SK-N-SH (cell line): ENCODE data around the gene DIS3L2. TPM values are rescaled to one million over a fixed set of nuclear protein-coding genes. Genes with fewer than 3 reads are reported as not detected.

Experiments
- CTCF ChIA-PET: fragments of 300-600, 350-600 bp; formaldehyde crosslinking; extraction: SDS; loops from one replicate; lab custom pipeline; 2021; lab: Yijun Ruan, JAX
- POLR2A ChIA-PET: fragments of 350-600 bp; sonication (Branson Sonifier 250); formaldehyde crosslinking; extraction: SDS; loops from one replicate; lab custom pipeline; 2020; ENCODE audit warnings: antibody characterized with exemption, inconsistent platforms; lab: Yijun Ruan, JAX
- DNase-seq: peaks from one replicate; pipeline ENCODE4 v3.0.0; 2012
- H2AFZ ChIP-seq: fragments of 200-600 bp; sonication (generic); 2 replicates; pipeline ENCODE4 v1.8.1; 2016; ENCODE audit warnings: antibody characterized with exemption, mild to moderate bottlenecking, low read depth
- H3F3A ChIP-seq: fragments of 200-600 bp; sonication (generic); replicated peaks from 2 replicates; pipeline ENCODE3; 2016; ENCODE audit warnings: antibody characterized with exemption, mild to moderate bottlenecking; ENCODE audit not compliant: insufficient read depth
- H3K27ac ChIP-seq, 2 experiments: fragments of 200-500 bp in 1 of 2; fragments of 200-600 bp in 1 of 2; sonication (Bioruptor generic) in 1 of 2; sonication (generic), shearing (Covaris generic) in 1 of 2; 2 replicates each; pipeline versions ENCODE4 v1.5.1 to v1.6.1; 2014 to 2016; ENCODE audit warnings: low read depth in 2 of 2, inconsistent platforms in 1 of 2, low read length in 1 of 2, mild to moderate bottlenecking in 1 of 2, mixed read lengths in 1 of 2
- H3K27me3 ChIP-seq: fragments of 200-600 bp; sonication (generic), shearing (Covaris generic); 2 replicates; pipeline ENCODE4 v1.6.1; 2016; ENCODE audit warnings: mixed run types; ENCODE audit not compliant: insufficient read depth
- H3K36me3 ChIP-seq, 2 experiments: fragments of 200-500 bp in 1 of 2; fragments of 200-600 bp in 1 of 2; sonication (Bioruptor generic) in 1 of 2; sonication (generic) in 1 of 2; replicated peaks in 1 of 2; 2 replicates each; pipeline versions ENCODE3 to v1.5.1; 2014 to 2016; ENCODE audit warnings: low read length in 1 of 2, mild to moderate bottlenecking in 1 of 2; ENCODE audit not compliant: insufficient read depth in 2 of 2, control insufficient read depth in 1 of 2
- H3K4me1 ChIP-seq, 2 experiments: fragments of 200-500 bp in 1 of 2; fragments of 200-600 bp in 1 of 2; sonication (Bioruptor generic) in 1 of 2; sonication (generic), shearing (Covaris generic) in 1 of 2; 2 replicates each; pipeline versions ENCODE4 v1.5.1 to v1.6.1; 2014 to 2016; ENCODE audit warnings: low read depth in 1 of 2, low read length in 1 of 2, mixed run types in 1 of 2; ENCODE audit not compliant: insufficient read depth in 2 of 2, control insufficient read depth in 1 of 2
- H3K4me2 ChIP-seq: fragments of 200-600 bp; sonication (generic), shearing (Covaris generic); 2 replicates; pipeline ENCODE4 v1.6.1; 2017; ENCODE audit warnings: mixed run types
- H3K4me3 ChIP-seq, 2 experiments: fragments of 200-500 bp in 1 of 2; fragments of 200-600 bp in 1 of 2; sonication (Bioruptor generic) in 1 of 2; sonication (generic), shearing (Covaris generic) in 1 of 2; 2 replicates each; pipeline versions ENCODE4 v1.5.1 to v1.8.1; 2014 to 2016; ENCODE audit warnings: low read depth in 2 of 2, inconsistent platforms in 1 of 2, low read length in 1 of 2, mild to moderate bottlenecking in 1 of 2, mixed read lengths in 1 of 2, moderate library complexity in 1 of 2
- H3K79me2 ChIP-seq: fragments of 200-600 bp; sonication (generic); 2 replicates; pipeline ENCODE4 v1.8.1; 2017; ENCODE audit warnings: mild to moderate bottlenecking; ENCODE audit not compliant: insufficient read depth
- H3K9ac ChIP-seq: fragments of 200-600 bp; sonication (generic); 2 replicates; pipeline ENCODE4 v1.6.1; 2017; ENCODE audit warnings: mixed run types
- H3K9me2 ChIP-seq: fragments of 200-600 bp; sonication (generic); 2 replicates; pipeline ENCODE4 v1.6.1; 2017; ENCODE audit warnings: mixed run types
- H3K9me3 ChIP-seq: fragments of 200-600 bp; sonication (generic); 2 replicates; pipeline ENCODE4 v1.6.1; 2017; ENCODE audit warnings: mixed run types, mild to moderate bottlenecking, moderate library complexity
- H4K20me1 ChIP-seq: fragments of 200-600 bp; sonication (generic); 2 replicates; pipeline ENCODE4 v1.6.1; 2017; ENCODE audit warnings: mild to moderate bottlenecking, mixed run types; ENCODE audit not compliant: insufficient read depth
- FOSL2 ChIP-seq: IDR thresholded peaks from 2 replicates; pipeline ENCODE4 v1.4.0; 2012; ENCODE audit warnings: low read depth, mild to moderate bottlenecking, moderate library complexity, borderline replicate concordance
- FOXM1 ChIP-seq: IDR thresholded peaks from 2 replicates; pipeline ENCODE4 v1.4.0; 2012; ENCODE audit warnings: low read depth, mild to moderate bottlenecking
- JUND ChIP-seq: IDR thresholded peaks from 2 replicates; pipeline ENCODE4 v1.4.0; 2012
- MXI1 ChIP-seq: IDR thresholded peaks from 2 replicates; pipeline ENCODE4 v1.6.1; 2012; ENCODE audit warnings: mild to moderate bottlenecking, low read depth, low read length, improper control_type of control experiment
- NFIC ChIP-seq: IDR thresholded peaks from 2 replicates; pipeline ENCODE4 v1.4.0; 2012; ENCODE audit warnings: borderline replicate concordance
- NRF1 ChIP-seq: IDR thresholded peaks from 2 replicates; pipeline ENCODE4 v1.6.1; 2012; ENCODE audit warnings: low read depth, mild to moderate bottlenecking, low read length
- RXRA ChIP-seq: IDR thresholded peaks from 2 replicates; pipeline ENCODE4 v1.4.0; 2012; ENCODE audit warnings: low read depth, mild to moderate bottlenecking, borderline replicate concordance
- TCF12 ChIP-seq: IDR thresholded peaks from 2 replicates; pipeline ENCODE4 v1.4.0; 2012
- YY1 ChIP-seq: IDR thresholded peaks from 2 replicates; pipeline ENCODE4 v1.4.0; 2012; ENCODE audit warnings: low read depth, mild to moderate bottlenecking
- WGBS: methylation state at CpG from one replicate; pipeline ENCODE4 v1.1.6; 2017; ENCODE audit warnings: low lambda C conversion rate; 5-methylcytosine and 5-hydroxymethylcytosine counted together
- polyA plus RNA-seq, 3 experiments: library from polyadenylated mRNA; depleted of rRNA; stranded (reverse); fragments of >200 nt; gene quantifications; 2 replicates each; pipeline ENCODE4 v1.2.3, GENCODE V29; 2012
- TF ChIP-seq, protein P1 (sequence below): fragments of 200-600 bp; sonication (generic); IDR thresholded peaks from 2 replicates; pipeline ENCODE4 v1.6.1; 2017; ENCODE audit warnings: antibody characterized with exemption, mild to moderate bottlenecking, moderate library complexity
- TF ChIP-seq, protein P2 (sequence below): fragments of 150-350 bp; IDR thresholded peaks from 2 replicates; pipeline ENCODE4 v1.6.1; 2017; ENCODE audit warnings: antibody characterized with exemption, low read length, low read depth, borderline replicate concordance

Gene DIS3L2
- polyA plus RNA-seq, 1 of the 3 experiments (the other 2 are of a cell fraction), result 17.9 TPM

DNA sequence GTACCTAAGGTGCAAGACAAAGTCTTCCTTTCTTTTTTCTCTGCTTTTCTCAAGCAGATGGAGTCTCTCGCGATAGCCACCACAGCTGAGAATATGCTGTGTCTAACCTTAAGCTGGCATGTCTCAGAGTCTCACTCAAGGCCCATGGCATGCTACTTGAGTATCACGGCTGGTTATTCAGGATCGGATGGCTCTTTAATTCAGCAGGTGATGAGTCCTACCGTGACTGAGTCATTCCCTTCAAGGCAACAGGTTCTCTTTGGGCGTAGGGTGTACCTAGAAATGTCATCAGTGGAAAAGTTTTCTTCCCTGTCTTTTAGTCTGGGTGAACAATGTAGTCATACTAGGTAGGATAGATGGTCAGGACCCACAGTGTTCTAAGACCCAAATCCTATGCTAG is 136.2 kb downstream of the DIS3L2 start:
- Histone ChIP-seq H3K4me3 (no peak overlapping the region), H3K9me3 (0 out of 2 replicates have a peak, but pooled peaks cover 5% of the 10 kb centered on the region), H3K27ac (no peak overlapping the region), H3K9me2 (no peaks in the 10 kb centered on the region), H3K27me3 (no peaks in the 10 kb centered on the region), H3K9ac (no peak overlapping the region), H3K4me1 (no peaks in the 10 kb centered on the region), H3F3A (no peaks in the 10 kb centered on the region), H2AFZ (no peak overlapping the region), H3K79me2 (no peaks in the 10 kb centered on the region; the same call in none of the 2 replicates), H3K36me3 (peaks cover 0 to 16% of the 10 kb centered on the region in 2 experiments), H4K20me1 (no peaks in the 10 kb centered on the region), H3K4me2 (no peak overlapping the region)
- ChIA-PET CTCF (interaction anchor here (0.6 kb wide), 1 partner anchor 48 kb away, joined by 3 read pairs; no protein-coding TSS in a partner anchor), POLR2A (no interaction called here)
- no peak for DNase-seq
- WGBS, result 86% methylated on average over 5 of the region's 6 CpGs
- TF ChIP-seq, protein P1, sequence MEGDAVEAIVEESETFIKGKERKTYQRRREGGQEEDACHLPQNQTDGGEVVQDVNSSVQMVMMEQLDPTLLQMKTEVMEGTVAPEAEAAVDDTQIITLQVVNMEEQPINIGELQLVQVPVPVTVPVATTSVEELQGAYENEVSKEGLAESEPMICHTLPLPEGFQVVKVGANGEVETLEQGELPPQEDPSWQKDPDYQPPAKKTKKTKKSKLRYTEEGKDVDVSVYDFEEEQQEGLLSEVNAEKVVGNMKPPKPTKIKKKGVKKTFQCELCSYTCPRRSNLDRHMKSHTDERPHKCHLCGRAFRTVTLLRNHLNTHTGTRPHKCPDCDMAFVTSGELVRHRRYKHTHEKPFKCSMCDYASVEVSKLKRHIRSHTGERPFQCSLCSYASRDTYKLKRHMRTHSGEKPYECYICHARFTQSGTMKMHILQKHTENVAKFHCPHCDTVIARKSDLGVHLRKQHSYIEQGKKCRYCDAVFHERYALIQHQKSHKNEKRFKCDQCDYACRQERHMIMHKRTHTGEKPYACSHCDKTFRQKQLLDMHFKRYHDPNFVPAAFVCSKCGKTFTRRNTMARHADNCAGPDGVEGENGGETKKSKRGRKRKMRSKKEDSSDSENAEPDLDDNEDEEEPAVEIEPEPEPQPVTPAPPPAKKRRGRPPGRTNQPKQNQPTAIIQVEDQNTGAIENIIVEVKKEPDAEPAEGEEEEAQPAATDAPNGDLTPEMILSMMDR, result no peak
- TF ChIP-seq NRF1, result no peak

DNA sequence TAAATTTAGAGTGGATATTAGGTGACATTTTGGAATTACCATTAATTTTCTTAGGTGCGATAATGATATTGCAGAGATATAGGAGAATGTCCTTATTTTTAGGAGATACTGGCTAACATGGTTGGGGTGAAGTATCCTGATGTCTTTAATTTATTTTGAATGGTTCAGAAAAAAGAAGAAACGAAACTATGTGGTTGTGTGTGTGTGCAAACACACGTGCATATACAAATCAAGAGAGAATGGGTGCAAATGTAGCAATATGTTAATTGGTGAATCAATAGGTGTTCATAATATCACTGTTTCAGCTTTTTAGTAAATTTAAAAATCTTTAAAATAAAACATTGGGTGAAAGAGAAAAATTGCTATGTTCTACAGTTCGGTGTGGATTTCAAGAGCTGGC is 140.9 kb downstream of the DIS3L2 start:
- H3K36me3 ChIP-seq, result peaks cover 0 to 3% of the 10 kb centered on the region in 2 experiments
- no peaks in the 10 kb centered on the region for H3F3A ChIP-seq
- H3K9me2 ChIP-seq, result no peaks in the 10 kb centered on the region
- no peaks in the 10 kb centered on the region for H4K20me1 ChIP-seq
- ChIA-PET CTCF (interaction anchor here (0.9 to 2.0 kb wide), 3 partner anchors 17 to 177 kb away, joined by 3 to 8 read pairs (median 3); partner anchors contain the start of gene NPPC), POLR2A (no interaction called here)
- no peak overlapping the region for H2AFZ ChIP-seq
- no peak overlapping the region for H3K4me2 ChIP-seq
- no peak for DNase-seq
- WGBS, result 97% methylated on average over 4 of the region's 4 CpGs
- H3K27me3 ChIP-seq, result no peaks in the 10 kb centered on the region
- TF ChIP-seq YY1, result no peak
- no peak for TF ChIP-seq FOSL2
- no peak for TF ChIP-seq FOXM1
- TF ChIP-seq TCF12, result no peak
- TF ChIP-seq, protein P1, result no peak
- TF ChIP-seq, protein P2, sequence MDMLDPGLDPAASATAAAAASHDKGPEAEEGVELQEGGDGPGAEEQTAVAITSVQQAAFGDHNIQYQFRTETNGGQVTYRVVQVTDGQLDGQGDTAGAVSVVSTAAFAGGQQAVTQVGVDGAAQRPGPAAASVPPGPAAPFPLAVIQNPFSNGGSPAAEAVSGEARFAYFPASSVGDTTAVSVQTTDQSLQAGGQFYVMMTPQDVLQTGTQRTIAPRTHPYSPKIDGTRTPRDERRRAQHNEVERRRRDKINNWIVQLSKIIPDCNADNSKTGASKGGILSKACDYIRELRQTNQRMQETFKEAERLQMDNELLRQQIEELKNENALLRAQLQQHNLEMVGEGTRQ, result no peak
- no peak for TF ChIP-seq JUND
- no peak for TF ChIP-seq RXRA
- no peak for TF ChIP-seq MXI1
- TF ChIP-seq NFIC, result no peak
- no peak overlapping the region for H3K9ac ChIP-seq
- no peaks in the 10 kb centered on the region; the same call in 1 of the 2 replicates for H3K79me2 ChIP-seq
- no peak overlapping the region for H3K27ac ChIP-seq
- no peak overlapping the region for H3K4me3 ChIP-seq
- no peaks in the 10 kb centered on the region for H3K4me1 ChIP-seq
- H3K9me3 ChIP-seq, result no peaks in the 10 kb centered on the region
